Activated T-cell treated with anti-CD3 and anti-CD28 coated beads, Interleukin-2, amount 50 U/mL, for 24 hours (primary cell): ENCODE measurements around the gene ELK4.

Experiments used
- DNase-seq: peaks from one replicate; pipeline ENCODE4 v3.0.0-alpha.2; 2020
- H3K27ac Mint-ChIP-seq: 2 replicates; pipeline ENCODE4 v1.8.0; 2020; ENCODE audit warnings: mild to moderate bottlenecking, mixed read lengths
- H3K27me3 Mint-ChIP-seq: 2 replicates; pipeline ENCODE4 v1.8.0; 2020; ENCODE audit warnings: mixed read lengths
- H3K36me3 Mint-ChIP-seq: 2 replicates; pipeline ENCODE4 v1.8.0; 2020; ENCODE audit warnings: low read depth, mixed read lengths
- H3K4me1 Mint-ChIP-seq: 2 replicates; pipeline ENCODE4 v1.8.0; 2020; ENCODE audit warnings: low read depth, mixed read lengths
- H3K4me3 Mint-ChIP-seq: 2 replicates; pipeline ENCODE4 v1.8.0; 2020; ENCODE audit warnings: mild to moderate bottlenecking, moderate library complexity, mixed read lengths
- H3K9me3 Mint-ChIP-seq: 2 replicates; pipeline ENCODE4 v1.8.0; 2020; ENCODE audit warnings: mixed read lengths

Gene ELK4

GRCh38 chr1:205669341-205670149 lies 37.7 kb upstream of the ELK4 start:
- H3K4me3 Mint-ChIP-seq: no peak overlapping the region
- H3K27me3 Mint-ChIP-seq: peaks cover 23% of the 10 kb centered on the region
- H3K4me1 Mint-ChIP-seq: no peaks in the 10 kb centered on the region

DNA sequence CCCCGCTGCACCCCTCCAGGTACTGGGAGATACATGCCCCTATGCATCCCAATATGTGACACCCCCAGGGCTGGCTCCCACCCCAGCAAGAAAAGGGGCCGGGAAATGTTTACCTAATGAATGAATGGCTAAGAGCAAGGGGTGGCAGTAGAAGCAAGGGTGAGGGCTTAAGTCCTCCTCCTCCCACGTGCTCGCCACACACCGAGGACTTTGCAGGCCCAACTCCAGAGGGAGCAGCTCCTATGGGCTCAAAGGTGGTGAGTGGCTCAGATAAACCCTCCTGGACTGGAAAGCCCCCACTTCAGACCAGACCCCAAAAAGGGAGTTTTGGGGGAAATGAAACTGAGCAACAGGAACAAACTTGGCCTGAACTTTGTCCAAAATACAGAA lies 37.1 kb upstream of the ELK4 start:
- no peaks in the 10 kb centered on the region for H3K4me1 Mint-ChIP-seq

More at GRCh38 chr1:205669341-205670149, 37.7 kb upstream of the ELK4 start:
- no peak for DNase-seq
- Mint-ChIP-seq H3K27ac (no peak overlapping the region), H3K36me3 (no peaks in the 10 kb centered on the region), H3K9me3 (no peaks in the 10 kb centered on the region)

GRCh38 chr1:205667909-205668643 lies 36.3 kb upstream of the ELK4 start:
- Mint-ChIP-seq H3K36me3 (no peaks in the 10 kb centered on the region), H3K9me3 (no peaks in the 10 kb centered on the region), H3K27ac (no peak overlapping the region), H3K4me3 (no peak overlapping the region), H3K4me1 (no peaks in the 10 kb centered on the region), H3K27me3 (peaks cover 23% of the 10 kb centered on the region)
- DNase-seq: no peak

More for the DNA sequence above, 37.1 kb upstream of the ELK4 start:
- Mint-ChIP-seq H3K27me3 (peaks cover 23% of the 10 kb centered on the region), H3K4me3 (no peak overlapping the region), H3K27ac (no peak overlapping the region), H3K9me3 (no peaks in the 10 kb centered on the region), H3K36me3 (no peaks in the 10 kb centered on the region)
- no peak for DNase-seq

GRCh38 chr1:205666372-205667166 lies 34.8 kb upstream of the ELK4 start:
- Mint-ChIP-seq H3K9me3 (no peaks in the 10 kb centered on the region), H3K4me1 (no peaks in the 10 kb centered on the region), H3K27me3 (peaks cover 15% of the 10 kb centered on the region), H3K36me3 (no peaks in the 10 kb centered on the region), H3K27ac (no peak overlapping the region), H3K4me3 (no peak overlapping the region)
- DNase-seq: no peak

DNA sequence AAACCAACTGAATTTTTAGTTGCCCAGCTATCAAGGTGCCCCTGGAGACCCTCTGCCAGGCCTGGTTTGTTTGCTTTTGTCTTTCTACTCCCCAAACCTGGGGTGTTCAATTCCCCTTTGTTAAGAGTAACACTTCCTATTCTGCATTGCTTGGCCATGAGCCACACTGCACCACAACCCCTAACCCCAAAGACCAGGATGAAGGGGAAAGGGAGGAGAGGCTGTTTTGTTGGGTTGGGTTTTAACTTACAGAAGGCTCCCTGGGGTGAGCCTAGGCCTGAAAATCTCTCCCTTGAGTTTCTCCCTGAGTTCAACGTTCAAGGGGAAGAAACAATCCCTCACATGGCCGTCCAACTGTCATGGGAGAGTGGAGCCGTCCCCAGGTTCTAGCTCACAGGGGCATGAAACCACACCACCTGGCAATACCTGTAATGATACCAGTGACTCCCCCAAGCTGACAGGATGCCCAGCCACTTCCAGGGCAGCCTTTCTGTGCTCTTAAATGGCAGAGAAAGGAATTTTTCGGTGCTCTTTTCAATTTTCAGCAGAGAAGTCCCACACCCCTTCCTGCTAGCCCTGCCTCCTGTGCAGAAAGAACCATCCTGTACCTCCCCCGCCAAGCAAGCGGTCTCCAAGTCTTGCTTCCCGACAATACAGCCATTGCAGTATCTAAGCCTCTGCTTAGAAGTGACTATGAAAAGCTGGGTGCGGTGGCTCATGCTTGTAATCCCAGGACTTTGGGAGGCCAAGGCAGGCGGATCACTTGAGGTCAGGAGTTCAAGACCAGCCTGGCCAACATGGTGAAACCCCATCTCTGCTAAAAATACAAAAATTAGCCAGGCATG lies 33.6 kb upstream of the ELK4 start:
- H3K36me3 Mint-ChIP-seq: no peaks in the 10 kb centered on the region
- no peaks in the 10 kb centered on the region for H3K4me1 Mint-ChIP-seq
- no peak for DNase-seq
- no peaks in the 10 kb centered on the region for H3K9me3 Mint-ChIP-seq
- no peak overlapping the region for H3K4me3 Mint-ChIP-seq
- no peak overlapping the region for H3K27ac Mint-ChIP-seq
- peaks cover 15% of the 10 kb centered on the region for H3K27me3 Mint-ChIP-seq

DNA sequence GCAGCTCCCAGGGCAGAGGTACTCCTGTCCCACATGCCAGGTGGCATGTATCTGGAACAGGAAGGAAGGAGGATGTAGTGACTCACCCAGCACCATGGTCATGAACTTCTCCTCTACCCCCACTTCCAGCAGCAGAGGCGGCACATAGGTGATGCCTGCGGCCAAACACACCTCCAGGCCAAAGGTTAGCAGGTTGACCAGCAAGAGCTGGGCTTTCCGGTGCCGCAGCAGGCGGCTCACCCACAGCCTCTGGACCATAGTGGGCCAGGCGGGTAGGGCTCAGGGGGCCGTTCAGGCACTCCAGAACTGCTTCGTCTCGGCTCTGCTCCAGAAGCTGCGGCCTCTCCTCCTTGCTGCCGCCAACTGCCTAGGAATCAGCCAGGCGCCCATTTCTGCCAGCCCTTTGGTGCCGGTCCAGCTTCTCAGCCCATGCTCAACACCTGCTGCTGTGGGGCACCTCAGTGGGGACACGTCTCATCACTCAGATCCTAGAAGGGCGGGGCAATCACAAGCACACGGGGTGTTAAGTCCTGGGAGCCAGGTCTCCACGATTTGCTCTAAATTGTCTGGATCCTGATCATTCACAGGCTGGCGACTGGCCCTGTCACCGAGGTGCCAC lies 32.7 kb upstream of the ELK4 start:
- no peak overlapping the region for H3K27ac Mint-ChIP-seq
- no peak overlapping the region for H3K4me3 Mint-ChIP-seq

DNA sequence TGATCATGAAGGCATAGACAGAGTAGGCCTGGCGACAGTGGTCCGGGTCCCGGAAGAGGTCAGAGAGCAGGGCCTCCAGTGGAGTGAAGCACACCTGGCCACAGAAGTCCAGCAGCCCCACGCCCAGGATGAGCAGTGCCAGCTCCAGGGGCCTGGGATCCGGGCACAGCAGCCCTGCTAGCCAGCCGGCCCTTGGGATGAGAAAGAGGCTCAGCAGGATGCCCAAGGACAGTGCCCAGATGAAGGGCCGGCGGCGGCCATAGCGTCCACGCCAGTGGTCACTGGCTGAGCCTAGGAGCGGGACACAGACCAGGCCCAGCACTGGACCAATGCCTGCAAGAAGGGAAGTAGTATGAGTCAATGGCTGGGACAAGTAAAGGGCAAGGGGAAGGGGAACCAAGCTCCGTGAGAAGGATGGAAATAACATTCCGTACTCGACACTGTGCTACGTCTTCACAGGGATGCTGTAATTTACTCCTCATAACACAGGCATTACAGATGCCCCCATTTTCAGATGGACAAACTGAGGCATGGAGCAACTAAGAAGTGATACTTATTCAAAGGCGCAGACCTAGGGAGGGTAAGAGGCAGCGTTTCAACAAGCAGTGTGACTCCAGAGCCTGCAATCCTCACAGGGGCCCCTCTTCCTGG lies 31.6 kb upstream of the ELK4 start:
- H3K4me3 Mint-ChIP-seq: no peak overlapping the region
- DNase-seq: no peak
- H3K27me3 Mint-ChIP-seq: peaks cover 9% of the 10 kb centered on the region
- no peaks in the 10 kb centered on the region for H3K36me3 Mint-ChIP-seq
- H3K4me1 Mint-ChIP-seq: peaks cover 4% of the 10 kb centered on the region
- H3K27ac Mint-ChIP-seq: no peak overlapping the region
- H3K9me3 Mint-ChIP-seq: no peaks in the 10 kb centered on the region

More for the DNA sequence above, 32.7 kb upstream of the ELK4 start:
- Mint-ChIP-seq H3K27me3 (peaks cover 13% of the 10 kb centered on the region), H3K9me3 (no peaks in the 10 kb centered on the region), H3K36me3 (no peaks in the 10 kb centered on the region), H3K4me1 (no peaks in the 10 kb centered on the region)
- DNase-seq: no peak

DNA sequence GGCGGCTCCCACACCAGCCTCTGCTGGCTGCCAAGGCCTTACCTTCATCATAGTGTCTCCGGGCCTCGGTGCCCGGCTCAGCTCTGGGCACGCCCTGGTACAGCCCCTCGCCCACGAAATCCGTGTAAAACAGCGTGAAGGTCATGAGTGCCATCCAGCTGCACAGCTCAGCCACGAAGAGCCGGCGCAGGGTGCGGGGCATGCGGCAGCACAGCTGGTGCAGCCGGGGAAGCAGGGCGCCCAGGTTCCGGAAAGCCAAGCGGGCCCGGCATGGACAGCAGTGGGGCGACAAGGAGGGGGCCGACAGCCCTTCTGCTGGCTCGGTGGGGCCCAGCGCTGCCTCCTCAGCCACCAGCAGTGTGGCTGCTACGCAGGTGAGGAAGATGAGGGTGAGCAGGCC lies 31.0 kb upstream of the ELK4 start:
- no peak overlapping the region for H3K4me3 Mint-ChIP-seq
- H3K36me3 Mint-ChIP-seq: no peaks in the 10 kb centered on the region
- no peak overlapping the region for H3K27ac Mint-ChIP-seq
- DNase-seq: no peak
- peaks cover 3% of the 10 kb centered on the region for H3K27me3 Mint-ChIP-seq
- H3K9me3 Mint-ChIP-seq: no peaks in the 10 kb centered on the region
- peaks cover 4% of the 10 kb centered on the region for H3K4me1 Mint-ChIP-seq

DNA sequence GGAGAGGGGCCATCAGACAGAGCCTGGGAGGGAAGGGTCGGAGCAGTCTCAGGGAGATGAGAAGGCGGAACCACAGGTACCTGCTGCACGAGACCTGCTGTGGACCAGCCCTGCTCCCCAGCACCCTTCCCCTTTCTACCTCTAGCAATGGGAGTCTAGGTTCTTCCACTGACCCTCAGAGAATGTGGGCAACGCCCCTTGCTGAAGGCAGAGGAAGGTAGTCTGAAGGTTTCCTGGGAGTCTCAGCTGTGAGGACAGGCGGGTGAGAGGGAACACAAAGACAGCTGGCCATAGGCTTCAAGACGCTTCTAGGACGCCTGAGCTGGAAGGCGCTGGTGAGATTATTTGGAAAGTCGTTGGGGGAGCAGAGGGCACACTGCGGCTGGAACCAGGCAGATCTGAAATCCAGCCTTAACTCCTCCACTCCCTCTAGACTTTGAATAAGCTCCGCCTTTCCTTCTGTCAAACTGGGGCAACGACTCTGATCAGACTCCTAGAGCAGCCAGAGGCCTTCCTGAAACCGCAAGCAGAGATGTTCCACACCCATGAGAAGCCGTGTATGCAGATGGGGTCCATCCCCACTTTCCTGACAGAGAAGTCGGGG lies 30.4 kb upstream of the ELK4 start:
- Mint-ChIP-seq H3K4me1 (peaks cover 4% of the 10 kb centered on the region), H3K9me3 (no peaks in the 10 kb centered on the region), H3K4me3 (no peak overlapping the region), H3K27me3 (peaks cover 3% of the 10 kb centered on the region), H3K36me3 (no peaks in the 10 kb centered on the region), H3K27ac (no peak overlapping the region)
- DNase-seq: no peak

DNA sequence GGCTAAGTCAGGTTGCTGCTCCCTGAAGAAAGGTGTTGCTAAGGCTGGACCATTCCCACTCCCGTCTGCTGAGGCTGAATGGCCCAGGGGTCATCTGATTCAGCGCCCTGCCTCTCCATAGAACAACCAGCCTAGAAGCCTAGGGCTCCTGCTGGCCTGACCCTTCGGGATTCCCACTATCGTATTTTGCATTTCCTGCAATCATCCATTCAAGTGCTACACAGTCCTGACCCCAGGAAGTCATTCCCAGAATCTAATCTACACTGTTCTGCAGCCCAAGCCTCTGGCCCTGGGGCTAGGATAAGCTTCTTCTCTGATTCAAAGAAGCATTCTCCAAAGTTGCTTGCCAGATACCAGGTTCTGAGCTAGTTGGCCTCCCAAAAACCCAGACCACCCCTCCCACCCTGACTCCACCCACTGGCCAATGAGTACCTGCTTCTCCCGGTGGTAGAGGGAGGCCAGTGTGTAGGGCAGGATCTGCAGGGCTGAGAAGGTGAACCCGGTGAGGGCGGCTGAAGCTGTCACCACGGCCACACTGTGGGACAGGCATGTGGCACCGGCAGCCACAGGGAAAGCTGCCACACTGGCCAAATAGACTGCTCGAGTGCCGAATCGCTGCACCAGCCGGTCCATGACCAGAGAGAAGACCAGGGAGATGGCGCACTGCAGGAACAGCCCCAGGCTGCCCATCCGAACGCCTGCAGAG lies 29.8 kb upstream of the ELK4 start:
- peaks cover 4% of the 10 kb centered on the region for H3K4me1 Mint-ChIP-seq
- H3K27ac Mint-ChIP-seq: no peak overlapping the region
- no peak for DNase-seq
- H3K9me3 Mint-ChIP-seq: no peaks in the 10 kb centered on the region
- H3K36me3 Mint-ChIP-seq: no peaks in the 10 kb centered on the region
- no peak overlapping the region for H3K4me3 Mint-ChIP-seq
- H3K27me3 Mint-ChIP-seq: peaks cover 3% of the 10 kb centered on the region

- Mint-ChIP-seq H3K9me3 (no peaks in the 10 kb centered on the region), H3K27me3 (peaks cover 3% of the 10 kb centered on the region), H3K4me1 (peaks cover 4% of the 10 kb centered on the region), H3K36me3 (no peaks in the 10 kb centered on the region), H3K27ac (no peak overlapping the region), H3K4me3 (no peak overlapping the region)
- no peak for DNase-seq
Observed at GRCh38 chr1:205660361-205660760, 28.6 kb upstream of the ELK4 start.

DNA sequence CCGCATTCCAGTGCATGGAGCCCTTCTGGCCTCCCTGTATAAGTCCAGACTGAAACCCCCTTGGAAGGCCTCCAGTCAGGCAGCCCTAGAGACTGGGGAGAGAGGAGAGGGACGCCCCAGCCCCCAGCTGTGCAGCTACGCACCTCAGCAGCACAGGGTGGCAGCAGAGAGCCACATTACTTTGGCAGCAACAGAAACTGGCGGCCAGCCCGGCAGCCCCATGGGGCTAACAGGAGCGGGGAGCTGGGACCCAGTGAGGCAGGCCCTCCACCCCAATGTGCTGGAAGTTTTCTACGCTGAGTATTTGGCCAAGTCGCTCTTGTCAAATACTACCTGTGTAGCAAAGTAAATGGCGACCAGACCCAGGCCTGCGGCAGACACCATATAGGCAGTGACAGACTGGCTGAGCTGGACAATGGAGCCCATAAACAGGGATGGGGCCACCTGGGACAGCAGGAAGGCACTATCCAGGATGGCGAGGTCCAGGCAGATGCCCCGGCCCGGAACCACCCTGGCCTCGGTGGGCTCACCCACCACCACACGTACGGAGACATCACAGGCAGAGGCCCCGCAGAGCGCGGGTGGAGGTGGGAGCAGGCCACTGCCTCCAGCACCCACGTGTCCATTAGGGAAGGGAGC lies 27.3 kb upstream of the ELK4 start:
- DNase-seq: peak; percentile 83
- no peaks in the 10 kb centered on the region for H3K9me3 Mint-ChIP-seq
- no peak overlapping the region for H3K27ac Mint-ChIP-seq
- no peak overlapping the region for H3K4me3 Mint-ChIP-seq
- H3K27me3 Mint-ChIP-seq: peaks cover 3% of the 10 kb centered on the region
- no peaks in the 10 kb centered on the region for H3K36me3 Mint-ChIP-seq
- peaks cover 4% of the 10 kb centered on the region for H3K4me1 Mint-ChIP-seq
